Naive B cell (primary cell): Measurements from ENCODE around the gene TRERF1. TPM values are rescaled to one million over a fixed set of nuclear protein-coding genes. Genes with fewer than 3 reads are reported as not detected.

Source experiments
- ATAC-seq, 2 donors: fragments of 150-1000 bp; cut with Tn5 transposase; 2 replicates each; pipeline ENCODE4 v1.10.0; 2021; ENCODE audit warnings: low read depth in 2 of 2, mild to moderate bottlenecking in 2 of 2, moderate library complexity in 2 of 2
- DNase-seq: peaks from one replicate; pipeline ENCODE4 v3.0.0; 2022
- H3K27ac Mint-ChIP-seq, 6 donors: one replicate each; pipeline ENCODE4 v1.8.0; 2020 to 2022; ENCODE audit warnings: mild to moderate bottlenecking in 6 of 6, mixed read lengths in 6 of 6, moderate library complexity in 5 of 6, inconsistent platforms in 2 of 6
- H3K27me3 Mint-ChIP-seq, 3 donors: one replicate each; pipeline ENCODE4 v1.8.0; 2021 to 2022; ENCODE audit warnings: mixed read lengths in 3 of 3, mild to moderate bottlenecking in 1 of 3
- H3K36me3 Mint-ChIP-seq, 2 donors: one replicate each; pipeline ENCODE4 v1.8.0; 2020 to 2022; ENCODE audit warnings: mixed read lengths in 2 of 2, inconsistent platforms in 1 of 2, mild to moderate bottlenecking in 1 of 2
- H3K4me1 Mint-ChIP-seq, 3 donors: one replicate each; pipeline ENCODE4 v1.8.0; 2020 to 2022; ENCODE audit warnings: mixed read lengths in 3 of 3, inconsistent platforms in 1 of 3, mild to moderate bottlenecking in 1 of 3, moderate library complexity in 1 of 3
- H3K4me3 Mint-ChIP-seq, 8 donors: one replicate each; pipeline ENCODE4 v1.8.0; 2020 to 2022; ENCODE audit warnings: mild to moderate bottlenecking in 8 of 8, mixed read lengths in 8 of 8, moderate library complexity in 8 of 8, inconsistent platforms in 2 of 8
- H3K9me3 Mint-ChIP-seq, 7 donors: one replicate each; pipeline ENCODE4 v1.8.0; 2020 to 2022; ENCODE audit warnings: mixed read lengths in 7 of 7, mild to moderate bottlenecking in 5 of 7, inconsistent platforms in 2 of 7, moderate library complexity in 1 of 7
- polyA plus RNA-seq, 6 donors: library from polyadenylated mRNA; unstranded; fragments of 300-500 nt; fragmentation: Illumina TruSeq; gene quantifications; one replicate each; pipeline ENCODE4 v1.2.3, GENCODE V29; 2021; ENCODE audit warnings: low read depth in 6 of 6

The TRERF1 gene
- polyA plus RNA-seq, 6 donors from 2014 or later: 0.07 to 0.13 (median 0.08) TPM; not detected in 3

DNA sequence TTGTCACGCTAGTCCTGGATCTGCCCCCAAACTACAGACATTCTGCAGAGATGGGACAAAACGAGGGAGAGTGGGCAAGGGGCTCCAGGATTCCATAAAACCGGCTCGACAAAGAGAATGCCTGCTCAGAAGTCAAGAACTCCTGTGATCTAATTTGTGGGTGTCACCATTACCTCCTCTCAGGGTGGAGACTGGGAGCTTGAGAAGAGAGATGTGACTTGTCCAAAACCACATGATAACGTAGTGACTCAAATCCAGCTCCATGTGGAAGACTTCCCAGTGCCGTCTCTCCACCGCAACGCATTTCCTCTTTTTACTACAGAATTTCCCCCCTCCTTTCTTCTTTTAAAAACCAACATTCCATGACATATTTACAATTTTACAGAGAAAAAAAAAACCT is 44.3 kb downstream of the TRERF1 start:
- DNase-seq (no peak), ATAC-seq (no peak)
- Mint-ChIP-seq H3K4me1 (peaks cover 0 to 14% (median 5%) of the 10 kb centered on the region in 3 donors), H3K27ac (no peak overlapping the region), H3K27me3 (peaks cover 0 to 15% (median 4%) of the 10 kb centered on the region in 3 donors), H3K9me3 (no peaks in the 10 kb centered on the region), H3K4me3 (no peak overlapping the region), H3K36me3 (no peaks in the 10 kb centered on the region)

DNA sequence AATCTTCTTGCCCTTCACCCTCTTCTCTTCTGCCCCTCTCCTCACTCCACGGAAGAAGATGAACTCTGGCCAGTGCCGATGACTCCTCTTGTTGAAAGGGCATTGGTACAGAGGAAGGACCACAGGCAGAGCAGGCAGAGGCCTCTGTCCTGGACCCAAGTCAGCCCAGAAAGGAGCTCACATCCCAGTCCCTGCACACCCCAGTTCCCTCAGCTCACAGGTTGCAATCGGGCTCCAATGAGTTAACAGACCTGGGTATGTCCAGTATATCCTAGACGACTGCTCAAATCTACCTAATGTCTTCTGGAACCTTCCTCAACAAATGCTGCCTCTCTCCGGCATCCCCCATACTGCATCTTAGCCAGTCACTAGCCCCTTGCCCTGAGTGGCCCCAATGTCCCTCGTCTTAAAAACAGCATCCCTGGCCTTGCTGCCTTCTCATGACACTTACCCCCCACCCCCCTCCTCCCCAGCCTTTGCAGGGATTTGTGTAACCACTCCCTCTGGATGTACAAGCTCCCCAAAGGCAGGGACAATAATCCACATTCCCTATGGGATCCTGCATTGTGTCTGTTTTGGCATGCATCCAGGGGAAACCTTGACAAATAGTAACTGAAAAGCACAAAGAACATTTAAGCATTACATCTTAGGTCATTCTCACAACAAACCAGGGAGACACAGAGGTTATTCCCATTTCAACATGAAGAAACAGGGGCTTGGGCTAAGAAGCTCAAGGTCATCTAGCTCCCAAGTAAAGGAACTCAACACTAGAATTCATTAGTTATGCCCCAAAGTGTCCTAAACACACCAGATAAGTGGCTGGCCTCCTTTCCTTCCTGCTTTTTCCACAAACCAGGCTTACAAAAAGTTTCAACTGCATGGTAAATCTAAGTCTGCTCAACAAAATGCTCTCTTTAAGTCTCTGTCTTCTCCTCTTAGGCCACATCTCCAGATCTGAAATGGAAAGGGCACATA is 45.1 kb downstream of the TRERF1 start:
- Mint-ChIP-seq H3K4me3 (no peak overlapping the region), H3K9me3 (no peaks in the 10 kb centered on the region), H3K27me3 (peaks cover 0 to 15% (median 4%) of the 10 kb centered on the region in 3 donors), H3K36me3 (no peaks in the 10 kb centered on the region), H3K27ac (peak overlapping the region in 2 of 6 donors; percentile 1 to 52), H3K4me1 (peaks cover 0 to 14% (median 5%) of the 10 kb centered on the region in 3 donors)
- ATAC-seq (no peak), DNase-seq (no peak)

DNA sequence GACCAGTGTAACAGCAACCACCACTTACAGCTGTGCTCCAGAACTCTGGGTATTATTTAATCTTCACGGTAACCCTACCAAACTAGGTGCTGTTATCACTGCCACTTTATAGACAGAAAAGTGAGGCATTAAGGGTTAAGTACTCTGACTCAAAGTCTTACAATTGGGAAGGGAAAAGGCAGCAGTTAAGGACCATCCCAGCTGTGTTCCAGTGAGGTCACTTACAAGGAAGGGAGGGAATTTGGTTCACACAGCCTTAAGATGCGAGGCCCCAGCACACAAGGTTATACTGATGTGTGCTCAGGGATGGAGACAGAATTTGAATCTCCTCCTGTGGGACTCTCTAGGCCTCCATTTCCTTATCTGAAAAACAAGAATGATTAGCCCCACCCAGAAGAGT is 46.7 kb downstream of the TRERF1 start:
- H3K27ac Mint-ChIP-seq: no peak overlapping the region
- peaks cover 0 to 14% (median 5%) of the 10 kb centered on the region in 3 donors for H3K4me1 Mint-ChIP-seq
- no peak for ATAC-seq
- H3K4me3 Mint-ChIP-seq: no peak overlapping the region
- peaks cover 0 to 15% (median 0%) of the 10 kb centered on the region in 3 donors for H3K27me3 Mint-ChIP-seq
- no peaks in the 10 kb centered on the region for H3K36me3 Mint-ChIP-seq
- DNase-seq: no peak
- H3K9me3 Mint-ChIP-seq: no peaks in the 10 kb centered on the region

- Mint-ChIP-seq H3K9me3 (no peaks in the 10 kb centered on the region), H3K27ac (peak overlapping the region in 1 of 6 donors; percentile 57), H3K27me3 (peaks cover 0 to 15% (median 0%) of the 10 kb centered on the region in 3 donors), H3K36me3 (no peaks in the 10 kb centered on the region), H3K4me1 (peaks cover 0 to 8% (median 2%) of the 10 kb centered on the region in 3 donors), H3K4me3 (peak overlapping the region in 1 of 8 donors; percentile 57)
- no peak for ATAC-seq
- DNase-seq: no peak
Measured at GRCh38 chr6:42404484-42404883, 47.2 kb downstream of the TRERF1 start.

DNA sequence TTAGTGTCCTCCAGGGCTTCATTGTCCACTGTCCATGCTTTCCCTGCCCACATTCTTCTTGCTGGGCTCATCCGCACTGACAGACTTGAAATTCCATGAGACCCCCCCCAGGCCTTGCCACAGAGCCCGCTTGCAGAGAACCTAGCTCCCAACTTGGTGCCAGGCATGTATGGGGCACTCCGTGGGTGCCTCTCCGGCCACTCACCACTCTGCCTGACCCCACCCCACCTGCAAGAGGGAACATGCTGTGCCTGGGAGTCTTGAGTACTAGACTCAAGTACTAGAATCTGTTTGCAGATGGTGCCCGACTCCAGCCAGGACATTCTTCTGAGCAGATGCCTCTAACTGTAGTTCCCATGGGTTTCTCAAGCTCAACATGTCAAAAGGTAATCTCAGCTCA is 47.9 kb downstream of the TRERF1 start:
- ATAC-seq (no peak), DNase-seq (no peak)
- Mint-ChIP-seq H3K9me3 (no peaks in the 10 kb centered on the region), H3K36me3 (no peaks in the 10 kb centered on the region), H3K27me3 (peaks cover 0 to 15% (median 0%) of the 10 kb centered on the region in 3 donors), H3K27ac (no peak overlapping the region), H3K4me1 (peaks cover 0 to 5% (median 0%) of the 10 kb centered on the region in 3 donors), H3K4me3 (no peak overlapping the region)

- ATAC-seq (no peak), DNase-seq (no peak)
- Mint-ChIP-seq H3K4me1 (peaks cover 0 to 5% (median 0%) of the 10 kb centered on the region in 3 donors), H3K36me3 (no peaks in the 10 kb centered on the region), H3K27me3 (peaks cover 0 to 15% (median 0%) of the 10 kb centered on the region in 3 donors), H3K4me3 (no peak overlapping the region), H3K27ac (no peak overlapping the region), H3K9me3 (no peaks in the 10 kb centered on the region)
Measured at GRCh38 chr6:42403421-42403820, 48.3 kb downstream of the TRERF1 start.

GRCh38 chr6:42402184-42402583 is 49.5 kb downstream of the TRERF1 start:
- DNase-seq (no peak), ATAC-seq (no peak)
- Mint-ChIP-seq H3K27me3 (peaks cover 0 to 11% (median 0%) of the 10 kb centered on the region in 3 donors), H3K4me1 (peaks cover 0 to 5% (median 0%) of the 10 kb centered on the region in 3 donors), H3K4me3 (no peak overlapping the region), H3K9me3 (no peaks in the 10 kb centered on the region), H3K27ac (no peak overlapping the region), H3K36me3 (no peaks in the 10 kb centered on the region)

DNA sequence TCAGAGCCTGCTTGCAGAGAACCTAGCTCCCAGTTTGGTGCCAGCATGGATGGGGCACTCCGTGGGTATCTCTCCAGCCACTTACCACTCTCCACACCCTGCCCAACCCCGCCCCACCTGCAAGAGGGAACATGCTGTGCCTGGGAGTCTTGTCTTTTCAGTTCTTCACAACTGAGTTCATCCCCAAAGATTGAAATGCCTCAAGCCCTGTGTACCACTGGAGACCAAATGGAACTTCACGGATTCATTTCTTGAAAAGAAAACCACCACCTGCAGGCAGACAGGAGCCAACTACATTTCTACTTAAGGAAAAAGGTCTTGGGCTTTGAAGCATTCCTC is 50.1 kb downstream of the TRERF1 start:
- Mint-ChIP-seq H3K4me1 (peaks cover 0 to 5% (median 0%) of the 10 kb centered on the region in 3 donors), H3K27ac (no peak overlapping the region), H3K36me3 (no peaks in the 10 kb centered on the region), H3K27me3 (peaks cover 0 to 5% (median 0%) of the 10 kb centered on the region in 3 donors), H3K9me3 (no peaks in the 10 kb centered on the region), H3K4me3 (no peak overlapping the region)
- ATAC-seq: no peak
- DNase-seq: no peak

- H3K4me1 Mint-ChIP-seq: peaks cover 0 to 5% (median 0%) of the 10 kb centered on the region in 3 donors
- H3K27ac Mint-ChIP-seq: no peak overlapping the region
- DNase-seq: no peak
- H3K4me3 Mint-ChIP-seq: no peak overlapping the region
- no peak for ATAC-seq
- no peaks in the 10 kb centered on the region for H3K9me3 Mint-ChIP-seq
- no peaks in the 10 kb centered on the region for H3K36me3 Mint-ChIP-seq
- no peaks in the 10 kb centered on the region for H3K27me3 Mint-ChIP-seq
Measured at GRCh38 chr6:42400886-42401612, 50.7 kb downstream of the TRERF1 start.

GRCh38 chr6:42400061-42400760 is 51.5 kb downstream of the TRERF1 start:
- Mint-ChIP-seq H3K9me3 (no peaks in the 10 kb centered on the region), H3K4me1 (peaks cover 0 to 5% (median 0%) of the 10 kb centered on the region in 3 donors), H3K27ac (no peak overlapping the region), H3K4me3 (no peak overlapping the region), H3K27me3 (no peaks in the 10 kb centered on the region), H3K36me3 (no peaks in the 10 kb centered on the region)
- DNase-seq (no peak), ATAC-seq (no peak)

- no peak for ATAC-seq
- Mint-ChIP-seq H3K9me3 (no peaks in the 10 kb centered on the region), H3K27me3 (no peaks in the 10 kb centered on the region), H3K27ac (peak overlapping the region in 1 of 6 donors; percentile 75), H3K4me1 (no peaks in the 10 kb centered on the region), H3K36me3 (no peaks in the 10 kb centered on the region), H3K4me3 (no peak overlapping the region)
- DNase-seq: no peak
Measured at GRCh38 chr6:42396720-42397119, 55.0 kb downstream of the TRERF1 start.

- H3K27me3 Mint-ChIP-seq: no peaks in the 10 kb centered on the region
- ATAC-seq: no peak
Measured at GRCh38 chr6:42394881-42395620, 56.7 kb downstream of the TRERF1 start.

GRCh38 chr6:42394151-42394550 is 57.6 kb downstream of the TRERF1 start:
- Mint-ChIP-seq H3K27ac (no peak overlapping the region), H3K27me3 (no peaks in the 10 kb centered on the region), H3K4me3 (no peak overlapping the region), H3K36me3 (no peaks in the 10 kb centered on the region), H3K4me1 (no peaks in the 10 kb centered on the region), H3K9me3 (no peaks in the 10 kb centered on the region)
- no peak for ATAC-seq
- DNase-seq: no peak

More at GRCh38 chr6:42394881-42395620, 56.7 kb downstream of the TRERF1 start:
- H3K27ac Mint-ChIP-seq: peak overlapping the region in 1 of 6 donors; percentile 63
- no peaks in the 10 kb centered on the region for H3K9me3 Mint-ChIP-seq
- H3K4me3 Mint-ChIP-seq: no peak overlapping the region
- no peaks in the 10 kb centered on the region for H3K36me3 Mint-ChIP-seq
- H3K4me1 Mint-ChIP-seq: no peaks in the 10 kb centered on the region
- DNase-seq: no peak
